Nephron progenitor cell (in vitro differentiated cells): Measurements from ENCODE around the gene MAP3K3.
A peak's percentile ranks its signal among the peaks of the same experiment; 100 is the strongest.

ENCODE experiments used
- DNase-seq: peaks from one replicate; pipeline ENCODE4 v3.0.0; 2021
- H3K27ac Mint-ChIP-seq: 2 replicates; pipeline ENCODE4 v1.8.0; 2021; ENCODE audit warnings: mild to moderate bottlenecking, moderate library complexity, mixed read lengths
- H3K27me3 Mint-ChIP-seq: 2 replicates; pipeline ENCODE4 v1.8.0; 2021; ENCODE audit warnings: mild to moderate bottlenecking, low read depth, mixed read lengths; ENCODE audit not compliant: poor library complexity
- H3K36me3 Mint-ChIP-seq: 2 replicates; pipeline ENCODE4 v1.8.0; 2021; ENCODE audit warnings: low read depth, mixed read lengths
- H3K4me1 Mint-ChIP-seq: 2 replicates; pipeline ENCODE4 v1.8.0; 2021; ENCODE audit warnings: mixed read lengths
- H3K4me3 Mint-ChIP-seq: 2 replicates; pipeline ENCODE4 v1.8.0; 2021; ENCODE audit warnings: mild to moderate bottlenecking, moderate library complexity, mixed read lengths
- H3K9me3 Mint-ChIP-seq: 2 replicates; pipeline ENCODE4 v1.8.0; 2021; ENCODE audit warnings: mild to moderate bottlenecking, moderate library complexity, mixed read lengths
- CTCF ChIP-seq: fragments of 200-600 bp; sonication (generic); IDR thresholded peaks from 2 replicates; pipeline ENCODE4 v1.5.0; 2021; ENCODE audit warnings: antibody characterized with exemption

Gene MAP3K3

GRCh38 chr17:63621684-63622573 lies at the start of gene MAP3K3:
MAP3K3 (plus strand) TSS chr17:63622417; CDS start chr17:63622760, 343 bp downstream.
- Mint-ChIP-seq H3K9me3 (no peaks in the 10 kb centered on the region), H3K36me3 (no peaks in the 10 kb centered on the region), H3K4me3 (peak within 1 kb of the TSS; percentile 96), H3K4me1 (peaks cover 47% of the 10 kb centered on the region), H3K27ac (peak within 1 kb of the TSS; percentile 95), H3K27me3 (peaks cover 12% of the 10 kb centered on the region)
- peak; percentile 98 for DNase-seq
- no peak for TF ChIP-seq CTCF

- Mint-ChIP-seq H3K27ac (no peak overlapping the region), H3K9me3 (no peaks in the 10 kb centered on the region), H3K27me3 (no peaks in the 10 kb centered on the region), H3K4me3 (no peak overlapping the region), H3K36me3 (no peaks in the 10 kb centered on the region), H3K4me1 (no peaks in the 10 kb centered on the region)
- DNase-seq, result no peak
- peak; percentile 37 for TF ChIP-seq CTCF
These were observed 48.6 kb upstream of the MAP3K3 start for GRCh38 chr17:63573634-63574033.

DNA sequence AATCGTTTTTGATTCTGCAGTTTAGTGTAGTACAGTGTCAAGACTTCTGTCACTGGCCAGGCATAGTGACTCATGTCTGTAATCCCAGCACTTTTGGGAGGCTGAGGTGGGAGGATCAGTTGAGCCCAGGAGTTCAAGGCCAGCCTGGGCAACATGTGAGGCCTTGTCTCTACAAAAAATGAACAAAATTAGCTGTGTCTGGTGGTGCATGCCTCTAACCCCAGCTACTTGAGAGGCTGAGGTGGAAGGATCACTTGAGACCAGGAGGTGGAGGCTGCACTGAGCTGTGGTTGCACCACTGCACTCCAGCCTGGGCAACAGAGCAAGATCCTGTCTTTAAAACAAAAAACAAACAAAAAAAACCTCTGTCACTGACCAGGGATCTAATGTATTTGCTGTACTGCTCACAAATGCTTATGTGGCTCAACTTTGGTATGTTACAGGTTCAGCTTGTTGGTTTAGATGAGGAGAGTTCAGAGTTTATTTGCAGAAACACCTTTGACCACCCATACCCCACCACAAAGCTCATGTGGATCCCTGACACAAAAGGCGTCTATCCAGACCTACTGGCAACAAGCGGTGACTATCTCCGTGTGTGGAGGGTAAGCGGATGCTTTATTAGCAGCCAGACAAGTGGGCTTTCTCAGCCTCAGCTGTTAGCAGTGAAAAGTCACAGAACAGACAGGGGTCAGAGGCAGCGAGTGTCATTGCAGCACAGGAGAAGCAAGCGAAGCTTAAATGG lies 44.0 kb upstream of the MAP3K3 start:
- no peak overlapping the region for H3K27ac Mint-ChIP-seq
- no peak for TF ChIP-seq CTCF
- H3K4me1 Mint-ChIP-seq, result peaks cover 8% of the 10 kb centered on the region
- no peaks in the 10 kb centered on the region for H3K9me3 Mint-ChIP-seq
- H3K36me3 Mint-ChIP-seq, result peaks cover 34% of the 10 kb centered on the region
- no peaks in the 10 kb centered on the region for H3K27me3 Mint-ChIP-seq
- H3K4me3 Mint-ChIP-seq, result no peak overlapping the region
- no peak for DNase-seq

DNA sequence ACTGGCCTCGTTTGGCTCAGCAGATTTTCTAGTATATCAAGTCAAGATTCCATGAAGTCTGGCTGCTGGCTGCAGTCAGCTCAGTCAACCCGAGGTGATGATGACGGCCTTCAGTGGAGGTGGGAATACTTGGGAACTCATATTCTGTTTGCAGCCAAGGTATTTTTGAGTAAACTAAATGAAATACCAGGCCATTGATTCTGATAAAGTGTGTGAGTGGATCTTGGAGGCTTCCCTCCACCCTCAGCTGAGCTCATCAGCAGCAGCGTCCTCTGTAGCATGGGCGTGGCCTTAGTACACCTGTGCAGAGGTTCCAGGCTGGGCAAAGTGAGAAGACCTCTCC lies 43.5 kb upstream of the MAP3K3 start:
- no peak for TF ChIP-seq CTCF
- DNase-seq, result no peak
- no peak overlapping the region for H3K27ac Mint-ChIP-seq
- H3K9me3 Mint-ChIP-seq, result no peaks in the 10 kb centered on the region
- H3K36me3 Mint-ChIP-seq, result peaks cover 40% of the 10 kb centered on the region
- no peak overlapping the region for H3K4me3 Mint-ChIP-seq
- peaks cover 9% of the 10 kb centered on the region for H3K4me1 Mint-ChIP-seq
- H3K27me3 Mint-ChIP-seq, result no peaks in the 10 kb centered on the region

GRCh38 chr17:63579633-63580032 lies 42.6 kb upstream of the MAP3K3 start:
- DNase-seq, result no peak
- H3K36me3 Mint-ChIP-seq, result peaks cover 44% of the 10 kb centered on the region
- no peak for TF ChIP-seq CTCF
- H3K27ac Mint-ChIP-seq, result no peak overlapping the region
- H3K4me3 Mint-ChIP-seq, result no peak overlapping the region
- H3K9me3 Mint-ChIP-seq, result no peaks in the 10 kb centered on the region
- peaks cover 9% of the 10 kb centered on the region for H3K4me1 Mint-ChIP-seq
- no peaks in the 10 kb centered on the region for H3K27me3 Mint-ChIP-seq
